Measurements from ENCODE around the gene GALNT9. TPM values are rescaled to one million over a fixed set of nuclear protein-coding genes. Genes with fewer than 3 reads are reported as not detected.

The GALNT9 gene
- total RNA-seq, 2 experiments from 2014 or later: not detected

DNA sequence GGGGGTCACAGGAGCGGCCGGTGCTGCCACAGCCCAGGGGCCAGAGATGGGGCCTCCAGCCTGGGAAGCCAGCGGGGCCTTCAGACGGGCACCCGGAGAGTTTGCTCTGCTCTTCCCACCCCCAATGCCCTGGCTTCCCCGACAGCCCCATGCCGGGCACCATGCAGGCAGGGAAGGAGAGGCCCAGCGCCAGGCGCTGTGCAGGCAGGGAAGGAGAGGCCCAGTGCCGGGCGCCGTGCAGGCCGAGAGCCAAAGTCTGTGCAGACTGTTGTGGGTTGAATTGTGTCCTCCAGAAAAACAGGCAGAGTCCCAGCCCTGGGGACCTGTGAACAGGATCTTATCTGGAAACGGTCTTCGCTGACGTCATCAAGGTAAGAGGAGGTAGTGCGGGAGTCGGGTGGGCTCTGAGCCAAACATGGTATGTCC, 34.3 kb downstream of the GALNT9 start:
- CTCF ChIA-PET: no interaction called here
- no peak for ATAC-seq (ENCODE audit: poor library complexity)
- Mint-ChIP-seq H3K27me3 (peaks cover 13% of the 10 kb centered on the region), H3K9me3 (no peaks in the 10 kb centered on the region), H3K4me1 (ENCODE audit: low read depth) (no peaks in the 10 kb centered on the region), H3K27ac (no peak overlapping the region), H3K4me3 (no peak overlapping the region), H3K36me3 (ENCODE audit: low read depth) (no peaks in the 10 kb centered on the region)
- H3K27ac ChIP-seq (ENCODE audit: low read depth in 1 of 2, low read length in 2 of 2): no peak overlapping the region
- H3K36me3 ChIP-seq (ENCODE audit: insufficient read depth, low read length): no peaks in the 10 kb centered on the region
- POLR2A ChIA-PET: no interaction called here
- no peaks in the 10 kb centered on the region for H3K4me1 ChIP-seq (ENCODE audit: insufficient read depth, low read length)
- no peak for DNase-seq
- H3K9me3 ChIP-seq (ENCODE audit: control insufficient read depth in 1 of 2, insufficient read depth in 1 of 2, low read length in 2 of 2): peaks cover 0 to 40% of the 10 kb centered on the region in 2 experiments
- intact Hi-C loops (cut with DNase I, micrococcal nuclease): no loop called here
- H3K27me3 ChIP-seq (ENCODE audit: control insufficient read depth in 1 of 2, insufficient read depth in 2 of 2, low read length in 2 of 2): peaks cover 8 to 12% of the 10 kb centered on the region in 2 experiments
- TF ChIP-seq, protein P1, sequence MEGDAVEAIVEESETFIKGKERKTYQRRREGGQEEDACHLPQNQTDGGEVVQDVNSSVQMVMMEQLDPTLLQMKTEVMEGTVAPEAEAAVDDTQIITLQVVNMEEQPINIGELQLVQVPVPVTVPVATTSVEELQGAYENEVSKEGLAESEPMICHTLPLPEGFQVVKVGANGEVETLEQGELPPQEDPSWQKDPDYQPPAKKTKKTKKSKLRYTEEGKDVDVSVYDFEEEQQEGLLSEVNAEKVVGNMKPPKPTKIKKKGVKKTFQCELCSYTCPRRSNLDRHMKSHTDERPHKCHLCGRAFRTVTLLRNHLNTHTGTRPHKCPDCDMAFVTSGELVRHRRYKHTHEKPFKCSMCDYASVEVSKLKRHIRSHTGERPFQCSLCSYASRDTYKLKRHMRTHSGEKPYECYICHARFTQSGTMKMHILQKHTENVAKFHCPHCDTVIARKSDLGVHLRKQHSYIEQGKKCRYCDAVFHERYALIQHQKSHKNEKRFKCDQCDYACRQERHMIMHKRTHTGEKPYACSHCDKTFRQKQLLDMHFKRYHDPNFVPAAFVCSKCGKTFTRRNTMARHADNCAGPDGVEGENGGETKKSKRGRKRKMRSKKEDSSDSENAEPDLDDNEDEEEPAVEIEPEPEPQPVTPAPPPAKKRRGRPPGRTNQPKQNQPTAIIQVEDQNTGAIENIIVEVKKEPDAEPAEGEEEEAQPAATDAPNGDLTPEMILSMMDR (IDR thresholded peaks at IDR 0.05): no peak
- H3K4me3 ChIP-seq (ENCODE audit: low read length): no peak overlapping the region

DNA sequence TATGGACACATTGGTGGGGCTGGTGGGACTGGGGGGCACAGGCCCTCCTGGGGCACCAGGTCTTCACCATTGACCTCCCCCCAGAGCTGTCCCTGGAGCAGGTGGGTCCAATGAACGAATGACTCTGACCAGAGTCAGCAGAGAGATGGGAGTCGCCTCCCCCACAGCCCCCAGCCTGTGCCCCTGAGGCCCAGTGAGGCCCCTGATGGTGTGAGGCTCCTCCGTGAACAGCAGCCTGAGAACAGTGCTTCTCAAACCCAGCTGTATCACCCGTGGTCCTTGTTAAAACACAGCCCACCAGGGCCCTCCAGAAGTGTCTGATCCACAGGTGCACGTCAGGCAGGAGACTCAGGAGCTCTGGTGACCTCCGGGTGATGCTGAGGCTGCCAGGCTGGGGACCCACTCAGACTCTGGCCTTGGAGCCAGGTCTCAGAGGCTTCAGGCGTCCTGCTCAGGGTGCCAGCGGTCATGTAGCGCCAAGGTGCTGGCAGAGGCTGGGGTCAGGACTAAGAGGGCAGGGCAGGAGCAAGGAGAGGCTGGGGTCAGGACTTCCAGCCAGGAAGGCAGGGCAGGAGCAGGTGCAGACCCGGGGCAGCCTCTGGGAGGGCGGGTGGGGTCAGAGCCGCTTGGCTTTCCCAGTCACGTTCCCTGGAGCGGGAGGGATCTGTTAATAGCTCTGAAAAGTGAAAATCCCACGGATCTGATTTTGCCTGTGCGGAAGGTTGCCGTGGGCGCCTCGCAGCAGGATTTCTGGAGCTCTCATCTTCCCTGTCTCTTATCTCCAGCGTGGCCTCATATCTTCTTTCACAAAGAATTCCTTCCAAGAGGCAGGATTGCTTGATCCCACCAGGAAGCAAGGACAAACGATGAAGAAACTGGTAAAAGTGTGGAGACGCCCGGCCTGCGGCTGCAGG, 35.0 kb downstream of the GALNT9 start:
- intact Hi-C loops (cut with DNase I, micrococcal nuclease): no loop called here
- no peaks in the 10 kb centered on the region for H3K4me1 Mint-ChIP-seq (ENCODE audit: low read depth)
- ATAC-seq (ENCODE audit: poor library complexity): no peak
- TF ChIP-seq, protein P1 (IDR thresholded peaks at IDR 0.05): no peak
- peaks cover 13% of the 10 kb centered on the region for H3K27me3 Mint-ChIP-seq
- H3K9me3 Mint-ChIP-seq: no peaks in the 10 kb centered on the region
- Histone ChIP-seq H3K36me3 (ENCODE audit: insufficient read depth, low read length) (no peaks in the 10 kb centered on the region), H3K9me3 (ENCODE audit: control insufficient read depth in 1 of 2, insufficient read depth in 1 of 2, low read length in 2 of 2) (peaks cover 0 to 46% of the 10 kb centered on the region in 2 experiments), H3K4me3 (ENCODE audit: low read length) (no peak overlapping the region), H3K27me3 (ENCODE audit: control insufficient read depth in 1 of 2, insufficient read depth in 2 of 2, low read length in 2 of 2) (peaks cover 8 to 12% of the 10 kb centered on the region in 2 experiments), H3K4me1 (ENCODE audit: insufficient read depth, low read length) (no peaks in the 10 kb centered on the region), H3K27ac (ENCODE audit: low read depth in 1 of 2, low read length in 2 of 2) (no peak overlapping the region)
- H3K27ac Mint-ChIP-seq: no peak overlapping the region
- POLR2A ChIA-PET: no interaction called here
- DNase-seq: no peak
- CTCF ChIA-PET: no interaction called here
- no peak overlapping the region for H3K4me3 Mint-ChIP-seq
- no peaks in the 10 kb centered on the region for H3K36me3 Mint-ChIP-seq (ENCODE audit: low read depth)

DNA sequence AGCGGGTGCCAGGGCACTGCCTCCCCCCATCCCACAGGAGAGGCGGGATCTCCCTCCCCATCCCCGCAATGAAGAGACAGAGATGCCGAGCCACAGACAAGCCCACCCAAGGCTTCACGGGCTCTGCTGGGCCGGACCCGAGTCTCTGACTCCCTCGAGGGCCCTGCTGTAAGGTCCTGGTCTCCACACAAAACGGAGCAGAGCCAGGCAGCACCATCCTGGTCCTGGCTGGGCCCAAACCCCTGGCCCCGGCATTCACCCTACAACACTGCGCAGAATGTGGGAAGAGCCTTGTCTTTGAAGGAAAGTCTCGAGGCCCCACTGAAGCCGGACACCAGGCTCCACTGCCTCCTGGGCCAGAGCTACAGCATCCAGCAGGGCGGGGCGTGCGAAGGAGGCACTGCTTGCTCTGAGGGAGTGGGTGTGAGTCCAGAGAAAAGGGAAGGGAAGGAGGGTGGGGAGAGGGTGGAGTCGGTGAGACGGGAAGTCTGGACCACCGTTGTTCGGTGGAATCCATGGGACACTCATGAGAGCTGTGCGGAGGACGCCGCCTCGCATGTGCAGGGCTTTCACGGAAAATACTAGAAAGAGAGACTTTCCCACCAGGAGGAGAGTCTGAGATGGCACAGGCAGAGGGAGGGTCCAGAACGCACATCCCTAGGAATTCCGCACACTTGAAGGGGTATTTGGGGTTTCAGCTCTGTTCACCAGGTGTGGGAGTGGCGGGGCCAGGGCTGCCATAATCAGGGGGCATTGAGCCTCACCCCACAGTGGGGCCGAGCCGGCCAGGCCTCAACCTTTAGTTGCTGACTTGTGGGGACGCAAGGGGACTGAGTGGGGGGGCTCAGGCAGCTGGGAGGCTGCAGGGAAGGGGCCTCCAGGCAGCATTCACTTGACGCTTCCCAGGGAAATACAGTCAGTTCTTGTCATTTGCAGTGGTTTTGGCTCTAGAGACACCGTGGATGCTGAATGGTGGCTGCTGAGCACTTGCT, 36.8 kb downstream of the GALNT9 start:
- ChIA-PET POLR2A (no interaction called here), CTCF (no interaction called here)
- Histone ChIP-seq H3K27me3 (ENCODE audit: control insufficient read depth in 1 of 2, insufficient read depth in 2 of 2, low read length in 2 of 2) (peaks cover 8 to 12% of the 10 kb centered on the region in 2 experiments), H3K4me3 (ENCODE audit: low read length) (no peak overlapping the region), H3K36me3 (ENCODE audit: insufficient read depth, low read length) (no peaks in the 10 kb centered on the region), H3K4me1 (ENCODE audit: insufficient read depth, low read length) (no peaks in the 10 kb centered on the region), H3K27ac (ENCODE audit: low read depth in 1 of 2, low read length in 2 of 2) (no peak overlapping the region), H3K9me3 (ENCODE audit: control insufficient read depth in 1 of 2, insufficient read depth in 1 of 2, low read length in 2 of 2) (peaks cover 0 to 46% of the 10 kb centered on the region in 2 experiments)
- Mint-ChIP-seq H3K27me3 (peaks cover 22% of the 10 kb centered on the region), H3K9me3 (no peaks in the 10 kb centered on the region), H3K4me3 (no peak overlapping the region), H3K27ac (no peak overlapping the region), H3K4me1 (ENCODE audit: low read depth) (no peaks in the 10 kb centered on the region), H3K36me3 (ENCODE audit: low read depth) (no peaks in the 10 kb centered on the region)
- ATAC-seq (ENCODE audit: poor library complexity): no peak
- intact Hi-C loops (cut with DNase I, micrococcal nuclease): no loop called here
- DNase-seq: no peak
- TF ChIP-seq, protein P1 (IDR thresholded peaks at IDR 0.05): no peak

All from CD4-positive, alpha-beta T cell (primary cell).